Endothelial cell of umbilical vein (primary cell): ENCODE measurements around the gene LRP2. TPM values are rescaled to one million over a fixed set of nuclear protein-coding genes. Genes with fewer than 3 reads are reported as not detected.

Experiments
- BruUV-seq: library from RNA; stranded (reverse); fragments of 400-500 nt; replicated peaks from 2 replicates; lab custom pipeline; 2021; lab: Mats Ljungman, UMichigan
- CTCF ChIA-PET: fragments of 300-600, 350-600 bp; sonication (Branson Sonifier 250); formaldehyde crosslinking; loops from one replicate; lab custom pipeline; 2021; ENCODE audit warnings: antibody characterized with exemption, inconsistent platforms; lab: Charles Lee
- POLR2A ChIA-PET: fragments of 300-600, 350-600 bp; sonication (Branson Sonifier 250); formaldehyde crosslinking; loops from one replicate; lab custom pipeline; 2021; ENCODE audit warnings: antibody characterized with exemption, inconsistent platforms; lab: Charles Lee
- DNase-seq: peaks from one replicate; pipeline ENCODE4 v3.0.0-alpha.2; 2011; ENCODE audit warnings: low read depth, low spot score
- FAIRE-seq: peaks from 2 replicates; lab custom pipeline; 2011; peaks lifted over from hg19 to GRCh38; lab: Jason Lieb, UNC
- H2AFZ ChIP-seq: 2 replicates; pipeline ENCODE4 v1.6.0; 2012; ENCODE audit warnings: low read depth, low read length, control low read depth, inconsistent platforms
- H3K27ac ChIP-seq: 2 replicates; pipeline ENCODE4 v1.5.1; 2011; ENCODE audit warnings: low read depth, mild to moderate bottlenecking, control low read depth, low read length, moderate library complexity; ENCODE audit not compliant: insufficient read depth
- H3K27me3 ChIP-seq, 2 experiments: 2 replicates each; pipeline versions ENCODE4 v1.6.0 to v1.6.1; 2011; ENCODE audit warnings: low read length in 2 of 2, mixed read lengths in 1 of 2; ENCODE audit not compliant: control insufficient read depth in 2 of 2, insufficient read depth in 2 of 2
- H3K36me3 ChIP-seq, 2 experiments: 2 replicates in 1 of 2; 3 replicates in 1 of 2; pipeline ENCODE4 v1.5.1; 2011; ENCODE audit warnings: low read length in 2 of 2, mild to moderate bottlenecking in 1 of 2, moderate library complexity in 1 of 2; ENCODE audit not compliant: control insufficient read depth in 2 of 2, insufficient read depth in 2 of 2; ENCODE audit errors: extremely low read depth in 1 of 2
- H3K4me1 ChIP-seq: 3 replicates; pipeline ENCODE4 v1.5.1; 2011; ENCODE audit warnings: mild to moderate bottlenecking, low read length; ENCODE audit not compliant: control insufficient read depth, insufficient read depth; ENCODE audit errors: extremely low read depth
- H3K4me2 ChIP-seq: 2 replicates; pipeline ENCODE4 v1.6.1; 2011; ENCODE audit warnings: low read length, control low read depth, mixed read lengths; ENCODE audit not compliant: insufficient read depth
- H3K4me3 ChIP-seq, 3 experiments: fragments of 200-600 bp in 1 of 3; sonication (generic), shearing (Covaris generic) in 1 of 3; replicated peaks in 1 of 3; 2 replicates each; pipeline ENCODE4 v1.5.1; 2011 to 2016; ENCODE audit warnings: control low read depth in 3 of 3, low read length in 3 of 3, mild to moderate bottlenecking in 2 of 3, inconsistent platforms in 1 of 3, low read depth in 1 of 3, moderate library complexity in 1 of 3; ENCODE audit not compliant: insufficient read depth in 1 of 3
- H3K79me2 ChIP-seq: 2 replicates; pipeline ENCODE4 v1.6.0; 2012; ENCODE audit warnings: low read length, inconsistent platforms; ENCODE audit not compliant: control insufficient read depth, insufficient read depth
- H3K9ac ChIP-seq: replicated peaks from 2 replicates; pipeline ENCODE3; 2011; ENCODE audit warnings: low read length, control low read depth; ENCODE audit not compliant: insufficient read depth; ENCODE audit errors: extremely low read depth
- H3K9me1 ChIP-seq: replicated peaks from 3 replicates; pipeline ENCODE4 v1.6.0; 2011; ENCODE audit warnings: mild to moderate bottlenecking, low read length; ENCODE audit not compliant: control insufficient read depth, insufficient read depth; ENCODE audit errors: extremely low read depth
- H3K9me3 ChIP-seq: replicated peaks from 2 replicates; pipeline ENCODE4 v1.5.1; 2012; ENCODE audit warnings: low read length, inconsistent platforms; ENCODE audit not compliant: control insufficient read depth, insufficient read depth
- H4K20me1 ChIP-seq: replicated peaks from 2 replicates; pipeline ENCODE3; 2011; ENCODE audit warnings: mild to moderate bottlenecking, low read length; ENCODE audit not compliant: control insufficient read depth, insufficient read depth; ENCODE audit errors: extremely low read depth
- FOS ChIP-seq: IDR thresholded peaks from 2 replicates; pipeline ENCODE4 v1.6.1; 2011; ENCODE audit warnings: mild to moderate bottlenecking, low read length, moderate library complexity, borderline replicate concordance; ENCODE audit not compliant: insufficient read depth
- GATA2 ChIP-seq: IDR thresholded peaks from 2 replicates; pipeline ENCODE4 v1.7.0; 2011; ENCODE audit warnings: low read depth, mild to moderate bottlenecking, moderate library complexity, mixed read lengths, low read length; ENCODE audit not compliant: insufficient read length, insufficient read depth
- JUN ChIP-seq: IDR thresholded peaks from 2 replicates; pipeline ENCODE4 v1.6.1; 2011; ENCODE audit warnings: borderline replicate concordance, low read depth; ENCODE audit not compliant: insufficient read length, insufficient read depth
- MYC ChIP-seq: IDR thresholded peaks from one replicate; pipeline ENCODE4 v1.6.1; 2011; ENCODE audit warnings: mild to moderate bottlenecking, low read depth, low read length
- POLR2A ChIP-seq: IDR thresholded peaks from 2 replicates; pipeline ENCODE4 v1.6.1; 2012; ENCODE audit warnings: low read depth, mild to moderate bottlenecking, control low read depth, low read length
- dilution Hi-C: fragments of 300-500 bp; cut with MboI; formaldehyde crosslinking; loops from one replicate; pipeline ENCODE4 v1.15.0; 2019; ENCODE audit warnings: low sequenced_read_pairs; ENCODE audit not compliant: extremely low pct_ligation_motif_present
- intact Hi-C: fragments of 100-400 bp; cut with micrococcal nuclease; formaldehyde crosslinking; loops from one replicate; pipeline ENCODE4 v1.10.0; 2022
- polyA plus RNA-seq, 4 experiments: library from polyadenylated mRNA; depleted of rRNA in 3 of 4; stranded (reverse) in 3 of 4; unstranded in 1 of 4; fragments of >200 nt; gene quantifications; 2 replicates each; pipeline versions ENCODE4 v1.2.1 to v1.2.3, GENCODE V29; 2011 to 2012; ENCODE audit warnings: missing spikeins in 1 of 4
- total RNA-seq: library from RNA; stranded (reverse); gene quantifications from 2 replicates; pipeline ENCODE4 v1.2.3, GENCODE V29; 2021

LRP2 gene
- total and polyA plus RNA-seq, 2 donors (not counting 3 experiments of a cell fraction or from before 2014, with no cell fraction given) = not detected

- peaks cover 4% of the 10 kb centered on the region for H3K4me1 ChIP-seq
- DNase-seq (no peak), FAIRE-seq (no peak)
- no peak overlapping the region for H3K9ac ChIP-seq
- H3K4me2 ChIP-seq = no peak overlapping the region
- H3K36me3 ChIP-seq = no peaks in the 10 kb centered on the region
- no peaks in the 10 kb centered on the region for H4K20me1 ChIP-seq
- BruUV-seq = no TSS peak
- H3K79me2 ChIP-seq = no peaks in the 10 kb centered on the region
- TF ChIP-seq POLR2A (no peak), JUN (no peak), FOS (no peak), GATA2 (no peak)
- H3K9me1 ChIP-seq = no peaks in the 10 kb centered on the region
- H2AFZ ChIP-seq = no peak overlapping the region
- CTCF ChIA-PET = interaction anchor here (1.2 kb wide), 1 partner anchor 10 kb away, joined by 4 read pairs; no protein-coding TSS in a partner anchor
- POLR2A ChIA-PET = no interaction called here
- dilution Hi-C loops = no loop called here
- intact Hi-C loops = no loop called here
- H3K9me3 ChIP-seq = no peaks in the 10 kb centered on the region
- peaks cover 0 to 2% of the 10 kb centered on the region in 2 experiments for H3K27me3 ChIP-seq
- no peak overlapping the region for H3K4me3 ChIP-seq
- no peak overlapping the region for H3K27ac ChIP-seq
These were observed 137.0 kb downstream of the LRP2 start for GRCh38 chr2:169225233-169225750.

- H3K9me3 ChIP-seq = no peaks in the 10 kb centered on the region
- H3K79me2 ChIP-seq = no peaks in the 10 kb centered on the region
- DNase-seq (no peak), FAIRE-seq (peak; percentile 75)
- no peak overlapping the region for H3K9ac ChIP-seq
- peak overlapping the region; percentile 17 for H3K4me2 ChIP-seq
- no peak for TF ChIP-seq MYC
- peak; percentile 39 for TF ChIP-seq FOS
- H2AFZ ChIP-seq = no peak overlapping the region
- no peak overlapping the region for H3K4me3 ChIP-seq
- ChIA-PET CTCF (interaction anchor here (1.0 to 7.2 kb wide), 25 partner anchors 8 to 876 kb away, joined by 3 to 158 read pairs (median 9); no protein-coding TSS in a partner anchor), POLR2A (no interaction called here)
- no peaks in the 10 kb centered on the region for H4K20me1 ChIP-seq
- no peaks in the 10 kb centered on the region for H3K9me1 ChIP-seq
- intact Hi-C loops = loop anchor here (1.0 to 2.0 kb wide), 5 partner anchors 82 to 274 kb away; no protein-coding TSS in a partner anchor
- H3K4me1 ChIP-seq = peaks cover 4% of the 10 kb centered on the region
- H3K27me3 ChIP-seq = no peaks in the 10 kb centered on the region
- H3K27ac ChIP-seq = no peak overlapping the region
- BruUV-seq = no TSS peak
- no peaks in the 10 kb centered on the region for H3K36me3 ChIP-seq
- dilution Hi-C loops = no loop called here
These were observed 139.7 kb downstream of the LRP2 start for GRCh38 chr2:169222665-169223064.
